HepG2 (cell line): ENCODE results near the gene TEX14. TPM values are rescaled to one million over a fixed set of nuclear protein-coding genes. Genes with fewer than 3 reads are reported as not detected.

Source experiments
- ADNP ChIP-seq: sonication (generic); formaldehyde crosslinking; IDR thresholded peaks from 2 replicates; pipeline ENCODE4 v1.4.0; 2020; ENCODE audit warnings: missing genetic modification reagents
- CCDC6 ChIP-seq: sonication (generic); formaldehyde crosslinking; IDR thresholded peaks from 2 replicates; pipeline ENCODE4 v1.8.1; 2022; ENCODE audit warnings: mild to moderate bottlenecking, missing genetic modification reagents, moderate library complexity
- ESRRA ChIP-seq: sonication (generic); formaldehyde crosslinking; IDR thresholded peaks from 2 replicates; pipeline ENCODE4 v1.5.1; 2020; ENCODE audit warnings: mild to moderate bottlenecking, low read depth, missing genetic modification reagents
- HNF4A ChIP-seq: sonication (generic); formaldehyde crosslinking; IDR thresholded peaks from 2 replicates; pipeline ENCODE4 v1.4.0; 2020; ENCODE audit warnings: missing genetic modification reagents
- NONO ChIP-seq, 2 experiments: fragments of 450-650 bp in 1 of 2; sonication (generic) in 1 of 2; formaldehyde crosslinking in 1 of 2; IDR thresholded peaks in 1 of 2; conservative IDR thresholded peaks in 1 of 2; 2 replicates each; pipeline versions ENCODE4 v1.6.1 to v1.8.0; 2017 to 2022; ENCODE audit warnings: mild to moderate bottlenecking in 1 of 2, missing genetic modification reagents in 1 of 2, moderate library complexity in 1 of 2
- SOX13 ChIP-seq, 3 experiments: fragments of 450-650 bp in 1 of 3; sonication (generic) in 1 of 3; formaldehyde crosslinking in 1 of 3; IDR thresholded peaks in 2 of 3; conservative IDR thresholded peaks in 1 of 3; 2 replicates each; pipeline versions ENCODE4 v1.5.0 to v1.6.1; 2016 to 2020; ENCODE audit warnings: antibody characterized with exemption in 1 of 3, mild to moderate bottlenecking in 1 of 3, missing compliant biosample characterization in 1 of 3, missing genetic modification reagents in 1 of 3, moderate library complexity in 1 of 3
- ZMYM4 ChIP-seq: sonication (generic); formaldehyde crosslinking; IDR thresholded peaks from 2 replicates; pipeline ENCODE4 v1.8.1; 2023; ENCODE audit warnings: mild to moderate bottlenecking, missing genetic modification reagents
- ZNF382 ChIP-seq: sonication (generic); formaldehyde crosslinking; IDR thresholded peaks from 2 replicates; pipeline ENCODE4 v1.5.0; 2020; ENCODE audit warnings: missing genetic modification reagents, mild to moderate bottlenecking, borderline replicate concordance
- ZNF780A ChIP-seq: sonication (generic); formaldehyde crosslinking; IDR thresholded peaks from 2 replicates; pipeline ENCODE4 v1.8.0; 2022; ENCODE audit warnings: mild to moderate bottlenecking, missing genetic modification reagents, moderate library complexity
- ZNF839 ChIP-seq: sonication (generic); formaldehyde crosslinking; IDR thresholded peaks from 2 replicates; pipeline ENCODE4 v1.4.0; 2020; ENCODE audit warnings: missing genetic modification reagents, mild to moderate bottlenecking, borderline replicate concordance
- ZSCAN25 ChIP-seq: sonication (generic); formaldehyde crosslinking; IDR thresholded peaks from 2 replicates; pipeline ENCODE4 v1.8.0; 2022; ENCODE audit warnings: mild to moderate bottlenecking, missing genetic modification reagents
- polyA plus RNA-seq, 8 experiments: library from polyadenylated mRNA; depleted of rRNA in 3 of 8; stranded (reverse) in 7 of 8; unstranded in 1 of 8; fragments of >200 nt; fragmentation: Illumina TruSeq in 4 of 8; extraction: Trizol in 4 of 8; gene quantifications; 2 replicates each; pipeline versions ENCODE4 v1.2.1 to v1.2.3, GENCODE V29; 2011 to 2016; ENCODE audit warnings: low read depth in 4 of 8, missing spikeins in 1 of 8, mixed read lengths in 1 of 8; ENCODE audit not compliant: insufficient read depth in 1 of 8
- total RNA-seq, 5 experiments: library from RNA; depleted of rRNA; stranded (reverse); fragments of >200 nt; fragmentation: Illumina TruSeq; extraction: Trizol; gene quantifications; 2 replicates each; pipeline ENCODE4 v1.2.3, GENCODE V29; 2016; ENCODE audit warnings: low read depth in 1 of 5
- TF ChIP-seq, protein P1 (sequence below): sonication (generic); formaldehyde crosslinking; IDR thresholded peaks from 2 replicates; pipeline ENCODE4 v1.5.1; 2020; ENCODE audit warnings: missing genetic modification reagents, mild to moderate bottlenecking, borderline replicate concordance
- TF ChIP-seq, protein P2 (sequence below): sonication (generic); formaldehyde crosslinking; IDR thresholded peaks from 2 replicates; pipeline ENCODE4 v1.4.0; 2020; ENCODE audit warnings: missing genetic modification reagents
- TF ChIP-seq, protein P3 (sequence below): sonication (generic); IDR thresholded peaks from 2 replicates; pipeline ENCODE4 v1.6.1; 2016; ENCODE audit warnings: low read depth, borderline replicate concordance
- TF ChIP-seq, protein P4 (sequence below): sonication (generic); formaldehyde crosslinking; IDR thresholded peaks from 2 replicates; pipeline ENCODE4 v1.5.1; 2020; ENCODE audit warnings: mild to moderate bottlenecking, missing genetic modification reagents, moderate library complexity
- TF ChIP-seq, protein P5 (sequence below): sonication (generic); formaldehyde crosslinking; IDR thresholded peaks from 2 replicates; pipeline ENCODE4 v1.4.0; 2020; ENCODE audit warnings: missing genetic modification reagents

Gene TEX14
- total and polyA plus RNA-seq, 2 of the 13 experiments (the other 11 are each of a cell fraction or from before 2014, with no cell fraction given) = 0.04 to 0.07 TPM

DNA sequence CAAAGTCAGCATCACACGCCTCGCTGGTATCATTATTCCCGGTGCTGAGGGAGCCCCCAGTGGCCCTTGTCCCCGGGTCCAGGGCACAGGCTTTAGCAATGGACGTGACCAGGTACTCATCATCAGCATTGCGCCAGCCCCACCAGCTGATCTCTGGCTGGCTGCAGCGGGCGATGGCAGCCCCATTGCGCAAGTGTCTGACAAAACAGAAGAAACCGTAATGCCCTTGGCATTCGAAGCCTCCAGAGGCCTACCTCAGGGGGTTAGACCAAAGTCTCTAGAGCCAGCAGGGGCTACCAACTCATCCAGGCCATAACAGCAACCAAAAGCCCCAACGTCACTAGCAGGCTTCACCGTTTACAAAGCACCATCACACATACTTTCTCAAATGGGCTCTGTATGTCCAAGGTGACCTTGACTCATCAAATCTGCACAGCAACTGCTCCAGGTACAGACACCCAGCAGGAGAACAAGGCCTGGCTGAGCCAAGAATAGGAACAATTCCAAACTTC is 184.7 kb downstream of the TEX14 start (continued):
- TF ChIP-seq, protein P1, sequence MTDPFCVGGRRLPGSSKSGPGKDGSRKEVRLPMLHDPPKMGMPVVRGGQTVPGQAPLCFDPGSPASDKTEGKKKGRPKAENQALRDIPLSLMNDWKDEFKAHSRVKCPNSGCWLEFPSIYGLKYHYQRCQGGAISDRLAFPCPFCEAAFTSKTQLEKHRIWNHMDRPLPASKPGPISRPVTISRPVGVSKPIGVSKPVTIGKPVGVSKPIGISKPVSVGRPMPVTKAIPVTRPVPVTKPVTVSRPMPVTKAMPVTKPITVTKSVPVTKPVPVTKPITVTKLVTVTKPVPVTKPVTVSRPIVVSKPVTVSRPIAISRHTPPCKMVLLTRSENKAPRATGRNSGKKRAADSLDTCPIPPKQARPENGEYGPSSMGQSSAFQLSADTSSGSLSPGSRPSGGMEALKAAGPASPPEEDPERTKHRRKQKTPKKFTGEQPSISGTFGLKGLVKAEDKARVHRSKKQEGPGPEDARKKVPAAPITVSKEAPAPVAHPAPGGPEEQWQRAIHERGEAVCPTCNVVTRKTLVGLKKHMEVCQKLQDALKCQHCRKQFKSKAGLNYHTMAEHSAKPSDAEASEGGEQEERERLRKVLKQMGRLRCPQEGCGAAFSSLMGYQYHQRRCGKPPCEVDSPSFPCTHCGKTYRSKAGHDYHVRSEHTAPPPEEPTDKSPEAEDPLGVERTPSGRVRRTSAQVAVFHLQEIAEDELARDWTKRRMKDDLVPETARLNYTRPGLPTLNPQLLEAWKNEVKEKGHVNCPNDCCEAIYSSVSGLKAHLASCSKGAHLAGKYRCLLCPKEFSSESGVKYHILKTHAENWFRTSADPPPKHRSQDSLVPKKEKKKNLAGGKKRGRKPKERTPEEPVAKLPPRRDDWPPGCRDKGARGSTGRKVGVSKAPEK (CRISPR knock-in tag) = no peak
- TF ChIP-seq CCDC6 = no peak
- TF ChIP-seq ZNF382 (CRISPR knock-in tag) = no peak
- TF ChIP-seq, protein P2, sequence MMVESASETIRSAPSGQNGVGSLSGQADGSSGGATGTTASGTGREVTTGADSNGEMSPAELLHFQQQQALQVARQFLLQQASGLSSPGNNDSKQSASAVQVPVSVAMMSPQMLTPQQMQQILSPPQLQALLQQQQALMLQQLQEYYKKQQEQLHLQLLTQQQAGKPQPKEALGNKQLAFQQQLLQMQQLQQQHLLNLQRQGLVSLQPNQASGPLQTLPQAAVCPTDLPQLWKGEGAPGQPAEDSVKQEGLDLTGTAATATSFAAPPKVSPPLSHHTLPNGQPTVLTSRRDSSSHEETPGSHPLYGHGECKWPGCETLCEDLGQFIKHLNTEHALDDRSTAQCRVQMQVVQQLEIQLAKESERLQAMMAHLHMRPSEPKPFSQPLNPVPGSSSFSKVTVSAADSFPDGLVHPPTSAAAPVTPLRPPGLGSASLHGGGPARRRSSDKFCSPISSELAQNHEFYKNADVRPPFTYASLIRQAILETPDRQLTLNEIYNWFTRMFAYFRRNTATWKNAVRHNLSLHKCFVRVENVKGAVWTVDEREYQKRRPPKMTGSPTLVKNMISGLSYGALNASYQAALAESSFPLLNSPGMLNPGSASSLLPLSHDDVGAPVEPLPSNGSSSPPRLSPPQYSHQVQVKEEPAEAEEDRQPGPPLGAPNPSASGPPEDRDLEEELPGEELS (CRISPR knock-in tag) = no peak
- no peak for TF ChIP-seq ZNF780A (CRISPR knock-in tag)
- TF ChIP-seq ESRRA (CRISPR knock-in tag) = peak; percentile 64; the same call in 1 of the 2 replicates
- no peak for TF ChIP-seq ZNF839 (CRISPR knock-in tag)
- TF ChIP-seq, protein P3, sequence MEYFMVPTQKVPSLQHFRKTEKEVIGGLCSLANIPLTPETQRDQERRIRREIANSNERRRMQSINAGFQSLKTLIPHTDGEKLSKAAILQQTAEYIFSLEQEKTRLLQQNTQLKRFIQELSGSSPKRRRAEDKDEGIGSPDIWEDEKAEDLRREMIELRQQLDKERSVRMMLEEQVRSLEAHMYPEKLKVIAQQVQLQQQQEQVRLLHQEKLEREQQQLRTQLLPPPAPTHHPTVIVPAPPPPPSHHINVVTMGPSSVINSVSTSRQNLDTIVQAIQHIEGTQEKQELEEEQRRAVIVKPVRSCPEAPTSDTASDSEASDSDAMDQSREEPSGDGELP = peak; percentile 78
- TF ChIP-seq, protein P4, sequence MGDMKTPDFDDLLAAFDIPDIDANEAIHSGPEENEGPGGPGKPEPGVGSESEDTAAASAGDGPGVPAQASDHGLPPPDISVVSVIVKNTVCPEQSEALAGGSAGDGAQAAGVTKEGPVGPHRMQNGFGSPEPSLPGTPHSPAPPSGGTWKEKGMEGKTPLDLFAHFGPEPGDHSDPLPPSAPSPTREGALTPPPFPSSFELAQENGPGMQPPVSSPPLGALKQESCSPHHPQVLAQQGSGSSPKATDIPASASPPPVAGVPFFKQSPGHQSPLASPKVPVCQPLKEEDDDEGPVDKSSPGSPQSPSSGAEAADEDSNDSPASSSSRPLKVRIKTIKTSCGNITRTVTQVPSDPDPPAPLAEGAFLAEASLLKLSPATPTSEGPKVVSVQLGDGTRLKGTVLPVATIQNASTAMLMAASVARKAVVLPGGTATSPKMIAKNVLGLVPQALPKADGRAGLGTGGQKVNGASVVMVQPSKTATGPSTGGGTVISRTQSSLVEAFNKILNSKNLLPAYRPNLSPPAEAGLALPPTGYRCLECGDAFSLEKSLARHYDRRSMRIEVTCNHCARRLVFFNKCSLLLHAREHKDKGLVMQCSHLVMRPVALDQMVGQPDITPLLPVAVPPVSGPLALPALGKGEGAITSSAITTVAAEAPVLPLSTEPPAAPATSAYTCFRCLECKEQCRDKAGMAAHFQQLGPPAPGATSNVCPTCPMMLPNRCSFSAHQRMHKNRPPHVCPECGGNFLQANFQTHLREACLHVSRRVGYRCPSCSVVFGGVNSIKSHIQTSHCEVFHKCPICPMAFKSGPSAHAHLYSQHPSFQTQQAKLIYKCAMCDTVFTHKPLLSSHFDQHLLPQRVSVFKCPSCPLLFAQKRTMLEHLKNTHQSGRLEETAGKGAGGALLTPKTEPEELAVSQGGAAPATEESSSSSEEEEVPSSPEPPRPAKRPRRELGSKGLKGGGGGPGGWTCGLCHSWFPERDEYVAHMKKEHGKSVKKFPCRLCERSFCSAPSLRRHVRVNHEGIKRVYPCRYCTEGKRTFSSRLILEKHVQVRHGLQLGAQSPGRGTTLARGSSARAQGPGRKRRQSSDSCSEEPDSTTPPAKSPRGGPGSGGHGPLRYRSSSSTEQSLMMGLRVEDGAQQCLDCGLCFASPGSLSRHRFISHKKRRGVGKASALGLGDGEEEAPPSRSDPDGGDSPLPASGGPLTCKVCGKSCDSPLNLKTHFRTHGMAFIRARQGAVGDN (CRISPR knock-in tag) = peak; percentile 38; the same call in 1 of the 2 replicates
- no peak for TF ChIP-seq ADNP (CRISPR knock-in tag)
- TF ChIP-seq, protein P5, sequence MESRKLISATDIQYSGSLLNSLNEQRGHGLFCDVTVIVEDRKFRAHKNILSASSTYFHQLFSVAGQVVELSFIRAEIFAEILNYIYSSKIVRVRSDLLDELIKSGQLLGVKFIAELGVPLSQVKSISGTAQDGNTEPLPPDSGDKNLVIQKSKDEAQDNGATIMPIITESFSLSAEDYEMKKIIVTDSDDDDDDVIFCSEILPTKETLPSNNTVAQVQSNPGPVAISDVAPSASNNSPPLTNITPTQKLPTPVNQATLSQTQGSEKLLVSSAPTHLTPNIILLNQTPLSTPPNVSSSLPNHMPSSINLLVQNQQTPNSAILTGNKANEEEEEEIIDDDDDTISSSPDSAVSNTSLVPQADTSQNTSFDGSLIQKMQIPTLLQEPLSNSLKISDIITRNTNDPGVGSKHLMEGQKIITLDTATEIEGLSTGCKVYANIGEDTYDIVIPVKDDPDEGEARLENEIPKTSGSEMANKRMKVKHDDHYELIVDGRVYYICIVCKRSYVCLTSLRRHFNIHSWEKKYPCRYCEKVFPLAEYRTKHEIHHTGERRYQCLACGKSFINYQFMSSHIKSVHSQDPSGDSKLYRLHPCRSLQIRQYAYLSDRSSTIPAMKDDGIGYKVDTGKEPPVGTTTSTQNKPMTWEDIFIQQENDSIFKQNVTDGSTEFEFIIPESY (CRISPR knock-in tag) = peak; percentile 97
- TF ChIP-seq HNF4A (CRISPR knock-in tag) = peak; percentile 39; the same call in 1 of the 2 replicates
- no peak for TF ChIP-seq SOX13 (IDR thresholded peaks at IDR 0.05)
- 0 out of 4 replicates have a peak, but pooled peaks of 1 of the 2 experiments have one; percentile 13 for TF ChIP-seq SOX13 (CRISPR knock-in tag; conservative IDR thresholded peaks at IDR 0.05 in 1 of 2, IDR thresholded peaks at IDR 0.05 in 1 of 2)
- TF ChIP-seq NONO (IDR thresholded peaks at IDR 0.05) = no peak
- 0 out of 2 replicates have a peak, but pooled peaks have one; percentile 24 for TF ChIP-seq NONO (CRISPR knock-in tag; conservative IDR thresholded peaks at IDR 0.05)
- TF ChIP-seq ZSCAN25 (CRISPR knock-in tag) = no peak
- peak; percentile 34; the same call in 1 of the 2 replicates for TF ChIP-seq ZMYM4 (CRISPR knock-in tag)
